Neural cell (in vitro differentiated cells): ENCODE data around the gene IGSF21. TPM values are rescaled to one million over a fixed set of nuclear protein-coding genes. Genes with fewer than 3 reads are reported as not detected.

Experiments used
- H2AFZ ChIP-seq: fragments of 200-600, 300-800 bp; sonication (generic), shearing (Covaris generic); 2 replicates; pipeline ENCODE4 v1.6.0; 2014; ENCODE audit warnings: low read depth, mild to moderate bottlenecking, antibody characterized with exemption, low read length, moderate library complexity
- H3F3A ChIP-seq: fragments of 200-600 bp; shearing (Covaris generic); 2 replicates; pipeline ENCODE4 v1.6.1; 2016; ENCODE audit warnings: mild to moderate bottlenecking, moderate library complexity, mixed read lengths, antibody characterized with exemption, low read length; ENCODE audit not compliant: insufficient read depth, poor library complexity, severe bottlenecking
- H3K27ac ChIP-seq: fragments of 200-600, 300-800 bp; sonication (generic), shearing (Covaris generic); 2 replicates; pipeline ENCODE4 v1.5.1; 2014; ENCODE audit warnings: mild to moderate bottlenecking, low read length, moderate library complexity
- H3K27me3 ChIP-seq: fragments of 300-800, 200-600 bp; sonication (generic), shearing (Covaris generic); 2 replicates; pipeline ENCODE4 v1.6.0; 2014; ENCODE audit warnings: mild to moderate bottlenecking, low read depth, low read length, moderate library complexity; ENCODE audit not compliant: insufficient read depth
- H3K36me3 ChIP-seq: fragments of 300-800, 200-600 bp; sonication (generic), shearing (Covaris generic); 2 replicates; pipeline ENCODE4 v1.5.1; 2014; ENCODE audit warnings: mild to moderate bottlenecking, antibody characterized with exemption, low read length, moderate library complexity; ENCODE audit not compliant: insufficient read depth
- H3K4me2 ChIP-seq: fragments of 300-800, 200-600 bp; sonication (generic), shearing (Covaris generic); 2 replicates; pipeline ENCODE4 v1.6.0; 2014; ENCODE audit warnings: mild to moderate bottlenecking, low read length
- H3K4me3 ChIP-seq: fragments of 300-800, 200-600 bp; sonication (generic), shearing (Covaris generic); 2 replicates; pipeline ENCODE4 v1.5.1; 2014; ENCODE audit warnings: mild to moderate bottlenecking, low read length, moderate library complexity
- H3K79me2 ChIP-seq: fragments of 200-600 bp; shearing (Covaris generic); replicated peaks from 2 replicates; pipeline ENCODE4 v1.6.0; 2014; ENCODE audit warnings: mild to moderate bottlenecking, low read length, moderate library complexity; ENCODE audit not compliant: insufficient read depth
- H3K9ac ChIP-seq: fragments of 300-800, 200-600 bp; sonication (generic), shearing (Covaris generic); 2 replicates; pipeline ENCODE4 v1.6.1; 2016; ENCODE audit warnings: mild to moderate bottlenecking, low read length, mixed read lengths
- H3K9me2 ChIP-seq: fragments of 200-600 bp; shearing (Covaris generic); 2 replicates; pipeline ENCODE4 v1.6.1; 2016; ENCODE audit warnings: mild to moderate bottlenecking, low read length, mixed read lengths; ENCODE audit not compliant: insufficient read depth
- H3K9me3 ChIP-seq: fragments of 200-600, 300-800 bp; sonication (generic), shearing (Covaris generic); 2 replicates; pipeline ENCODE4 v1.6.1; 2016; ENCODE audit warnings: mild to moderate bottlenecking, mixed run types, low read length, moderate library complexity, mixed read lengths
- H4K20me1 ChIP-seq: fragments of 200-600 bp; shearing (Covaris generic); 2 replicates; pipeline ENCODE4 v1.6.1; 2016; ENCODE audit warnings: mild to moderate bottlenecking, mixed run types; ENCODE audit not compliant: insufficient read depth
- EP300 ChIP-seq: fragments of 450-650 bp; conservative IDR thresholded peaks from 2 replicates; pipeline ENCODE4 v1.6.1; 2014; ENCODE audit warnings: antibody characterized with exemption, mild to moderate bottlenecking, moderate library complexity; ENCODE audit not compliant: poor library complexity, severe bottlenecking
- EZH2 ChIP-seq: fragments of 200-600, 300-800 bp; shearing (Covaris generic), sonication (generic); IDR thresholded peaks from 2 replicates; pipeline ENCODE4 v1.6.1; 2014; ENCODE audit warnings: antibody characterized with exemption, low read length, borderline replicate concordance, mild to moderate bottlenecking; ENCODE audit not compliant: insufficient read depth, poor library complexity, severe bottlenecking
- MXI1 ChIP-seq: fragments of 450-650 bp; conservative IDR thresholded peaks from 2 replicates; pipeline ENCODE4 v1.6.1; 2014; ENCODE audit warnings: antibody characterized with exemption, mild to moderate bottlenecking; ENCODE audit not compliant: poor library complexity, severe bottlenecking
- POLR2AphosphoS5 ChIP-seq: IDR thresholded peaks from 2 replicates; pipeline ENCODE4 v1.6.1; 2012
- RAD21 ChIP-seq: fragments of 450-650 bp; conservative IDR thresholded peaks from 2 replicates; pipeline ENCODE4 v1.6.1; 2014; ENCODE audit warnings: antibody characterized with exemption, mild to moderate bottlenecking, moderate library complexity
- SMC3 ChIP-seq: fragments of 450-650 bp; conservative IDR thresholded peaks from 2 replicates; pipeline ENCODE4 v1.6.1; 2014; ENCODE audit warnings: antibody characterized with exemption, mild to moderate bottlenecking, moderate library complexity; ENCODE audit not compliant: poor library complexity
- TAF1 ChIP-seq: IDR thresholded peaks from 2 replicates; pipeline ENCODE4 v1.6.1; 2012; ENCODE audit warnings: low read depth
- polyA plus RNA-seq: library from polyadenylated mRNA; depleted of rRNA; stranded (reverse); fragments of >200 nt; gene quantifications from 2 replicates; pipeline ENCODE4 v1.2.3, GENCODE V29; 2014
- TF ChIP-seq, protein P1 (sequence below): IDR thresholded peaks from 2 replicates; pipeline ENCODE4 v1.6.1; 2012; ENCODE audit warnings: borderline replicate concordance
- TF ChIP-seq, protein P2 (sequence below): fragments of 450-650 bp; IDR thresholded peaks from 2 replicates; pipeline ENCODE4 v1.5.1; 2014; ENCODE audit warnings: antibody characterized with exemption, mild to moderate bottlenecking, moderate library complexity; ENCODE audit not compliant: poor library complexity, severe bottlenecking

IGSF21 gene
- polyA plus RNA-seq, 1 donor from 2014 or later: 2.4 TPM

DNA sequence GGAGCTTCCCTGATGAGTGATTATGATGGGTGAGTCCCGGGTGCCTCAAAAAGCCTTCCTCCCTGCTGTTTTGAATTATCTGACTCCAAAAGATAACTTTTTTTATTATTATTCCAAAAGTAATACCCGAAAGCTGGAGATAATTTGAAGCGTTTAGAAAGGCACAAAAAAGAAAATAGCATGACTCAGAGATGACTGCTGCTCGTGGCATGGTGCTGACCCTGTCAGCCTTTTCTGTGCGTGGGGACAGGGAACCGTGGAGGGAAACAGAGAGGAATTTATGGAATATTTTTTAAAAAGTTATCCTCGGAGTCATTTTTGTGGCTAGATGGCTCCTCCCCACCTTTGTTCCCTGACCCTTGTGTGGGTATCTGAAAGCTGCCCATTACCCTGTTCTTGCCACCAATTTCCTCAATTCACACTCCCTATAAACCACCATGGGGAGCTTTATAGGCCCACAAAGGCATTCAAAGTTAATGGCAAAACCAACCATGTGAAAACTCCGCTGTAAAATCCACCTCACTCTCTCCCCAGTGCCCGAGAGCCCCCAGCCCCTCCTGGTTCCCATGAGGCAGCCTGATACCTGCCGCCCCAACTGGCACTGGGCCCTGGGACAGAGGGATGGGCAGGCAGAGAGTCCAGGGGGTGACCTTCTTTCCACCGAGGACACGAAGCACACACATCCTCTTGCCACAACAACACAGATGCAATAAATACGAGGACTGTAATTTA is 37.5 kb downstream of the IGSF21 start:
- Histone ChIP-seq H3K9me2 (no peaks in the 10 kb centered on the region), H2AFZ (no peak overlapping the region), H3K4me2 (no peak overlapping the region), H3K27me3 (no peaks in the 10 kb centered on the region), H3K9ac (no peak overlapping the region), H3K36me3 (no peaks in the 10 kb centered on the region), H3K27ac (no peak overlapping the region), H3F3A (no peaks in the 10 kb centered on the region), H3K4me3 (no peak overlapping the region), H3K79me2 (no peaks in the 10 kb centered on the region), H4K20me1 (no peaks in the 10 kb centered on the region), H3K9me3 (no peaks in the 10 kb centered on the region)
- no peak for TF ChIP-seq MXI1
- TF ChIP-seq RAD21: no peak

DNA sequence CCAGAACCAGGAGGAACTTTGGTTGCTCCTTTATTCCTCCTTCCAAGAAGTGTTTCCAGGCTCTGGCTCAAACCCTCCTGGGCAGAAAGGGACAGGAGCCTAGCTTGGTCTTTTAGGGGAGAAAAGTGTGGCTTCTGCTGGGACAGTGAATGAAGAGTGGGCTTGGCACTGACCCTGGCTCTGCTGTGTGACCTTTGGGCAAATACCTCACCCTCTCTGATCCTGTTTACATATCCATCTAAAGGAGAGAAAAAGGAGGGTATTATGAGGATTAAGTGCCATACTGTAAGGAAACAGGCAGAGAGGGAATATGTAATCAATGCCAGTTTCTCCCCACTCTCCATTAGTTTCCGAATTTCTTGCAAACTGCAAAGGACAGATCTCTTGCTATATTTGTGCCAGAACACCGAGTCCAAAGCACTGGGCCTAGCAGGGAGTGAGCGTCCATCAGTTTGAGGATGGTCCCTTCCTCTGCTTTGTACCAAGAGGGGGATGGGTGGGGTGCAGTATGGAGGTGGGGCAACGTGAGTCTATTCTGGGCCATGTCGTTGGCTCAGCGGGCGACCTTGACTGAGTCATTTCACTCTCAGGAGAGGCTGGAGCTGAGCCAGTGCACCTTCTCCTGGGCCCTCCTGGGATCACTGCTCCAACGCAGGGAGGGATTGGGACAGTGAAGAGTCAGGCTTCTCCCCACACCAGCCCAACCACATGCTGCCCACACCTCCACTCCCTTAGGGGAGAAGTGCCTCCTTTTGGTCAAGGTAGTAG is 38.4 kb downstream of the IGSF21 start:
- no peaks in the 10 kb centered on the region for H3K9me2 ChIP-seq

More for the DNA sequence above, 38.4 kb downstream of the IGSF21 start:
- no peak overlapping the region for H3K4me2 ChIP-seq
- no peaks in the 10 kb centered on the region for H3K27me3 ChIP-seq
- no peaks in the 10 kb centered on the region for H3K79me2 ChIP-seq
- no peak overlapping the region for H3K9ac ChIP-seq
- no peaks in the 10 kb centered on the region for H3K9me3 ChIP-seq
- TF ChIP-seq EZH2 (no peak), MXI1 (no peak), EP300 (no peak), SMC3 (no peak), POLR2AphosphoS5 (no peak), TAF1 (no peak), RAD21 (no peak)
- TF ChIP-seq, protein P1, sequence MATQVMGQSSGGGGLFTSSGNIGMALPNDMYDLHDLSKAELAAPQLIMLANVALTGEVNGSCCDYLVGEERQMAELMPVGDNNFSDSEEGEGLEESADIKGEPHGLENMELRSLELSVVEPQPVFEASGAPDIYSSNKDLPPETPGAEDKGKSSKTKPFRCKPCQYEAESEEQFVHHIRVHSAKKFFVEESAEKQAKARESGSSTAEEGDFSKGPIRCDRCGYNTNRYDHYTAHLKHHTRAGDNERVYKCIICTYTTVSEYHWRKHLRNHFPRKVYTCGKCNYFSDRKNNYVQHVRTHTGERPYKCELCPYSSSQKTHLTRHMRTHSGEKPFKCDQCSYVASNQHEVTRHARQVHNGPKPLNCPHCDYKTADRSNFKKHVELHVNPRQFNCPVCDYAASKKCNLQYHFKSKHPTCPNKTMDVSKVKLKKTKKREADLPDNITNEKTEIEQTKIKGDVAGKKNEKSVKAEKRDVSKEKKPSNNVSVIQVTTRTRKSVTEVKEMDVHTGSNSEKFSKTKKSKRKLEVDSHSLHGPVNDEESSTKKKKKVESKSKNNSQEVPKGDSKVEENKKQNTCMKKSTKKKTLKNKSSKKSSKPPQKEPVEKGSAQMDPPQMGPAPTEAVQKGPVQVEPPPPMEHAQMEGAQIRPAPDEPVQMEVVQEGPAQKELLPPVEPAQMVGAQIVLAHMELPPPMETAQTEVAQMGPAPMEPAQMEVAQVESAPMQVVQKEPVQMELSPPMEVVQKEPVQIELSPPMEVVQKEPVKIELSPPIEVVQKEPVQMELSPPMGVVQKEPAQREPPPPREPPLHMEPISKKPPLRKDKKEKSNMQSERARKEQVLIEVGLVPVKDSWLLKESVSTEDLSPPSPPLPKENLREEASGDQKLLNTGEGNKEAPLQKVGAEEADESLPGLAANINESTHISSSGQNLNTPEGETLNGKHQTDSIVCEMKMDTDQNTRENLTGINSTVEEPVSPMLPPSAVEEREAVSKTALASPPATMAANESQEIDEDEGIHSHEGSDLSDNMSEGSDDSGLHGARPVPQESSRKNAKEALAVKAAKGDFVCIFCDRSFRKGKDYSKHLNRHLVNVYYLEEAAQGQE: no peak
- TF ChIP-seq, protein P2, sequence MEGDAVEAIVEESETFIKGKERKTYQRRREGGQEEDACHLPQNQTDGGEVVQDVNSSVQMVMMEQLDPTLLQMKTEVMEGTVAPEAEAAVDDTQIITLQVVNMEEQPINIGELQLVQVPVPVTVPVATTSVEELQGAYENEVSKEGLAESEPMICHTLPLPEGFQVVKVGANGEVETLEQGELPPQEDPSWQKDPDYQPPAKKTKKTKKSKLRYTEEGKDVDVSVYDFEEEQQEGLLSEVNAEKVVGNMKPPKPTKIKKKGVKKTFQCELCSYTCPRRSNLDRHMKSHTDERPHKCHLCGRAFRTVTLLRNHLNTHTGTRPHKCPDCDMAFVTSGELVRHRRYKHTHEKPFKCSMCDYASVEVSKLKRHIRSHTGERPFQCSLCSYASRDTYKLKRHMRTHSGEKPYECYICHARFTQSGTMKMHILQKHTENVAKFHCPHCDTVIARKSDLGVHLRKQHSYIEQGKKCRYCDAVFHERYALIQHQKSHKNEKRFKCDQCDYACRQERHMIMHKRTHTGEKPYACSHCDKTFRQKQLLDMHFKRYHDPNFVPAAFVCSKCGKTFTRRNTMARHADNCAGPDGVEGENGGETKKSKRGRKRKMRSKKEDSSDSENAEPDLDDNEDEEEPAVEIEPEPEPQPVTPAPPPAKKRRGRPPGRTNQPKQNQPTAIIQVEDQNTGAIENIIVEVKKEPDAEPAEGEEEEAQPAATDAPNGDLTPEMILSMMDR: no peak
- H2AFZ ChIP-seq: no peak overlapping the region
- H4K20me1 ChIP-seq: no peaks in the 10 kb centered on the region
- no peak overlapping the region for H3K27ac ChIP-seq
- H3K36me3 ChIP-seq: no peaks in the 10 kb centered on the region
- H3F3A ChIP-seq: no peaks in the 10 kb centered on the region
- no peak overlapping the region for H3K4me3 ChIP-seq
